ENCODE results near the gene CELF4.
A peak's percentile ranks its signal among the peaks of the same experiment; 100 is the strongest.

CELF4 gene

GRCh38 chr18:37238282-37239108, 327.1 kb downstream of the CELF4 start:
- Histone ChIP-seq H3K4me2 (ENCODE audit: low read length) (no peak overlapping the region), H2BK15ac (replicated peaks; ENCODE audit: low read depth) (no peak overlapping the region), H3K36me3 (ENCODE audit: control insufficient read depth, insufficient read depth, low read length) (no peaks in the 10 kb centered on the region), H2BK120ac (ENCODE audit: low read depth, low read length) (no peak overlapping the region), H3K9ac (ENCODE audit: low read length) (no peak overlapping the region), H3K79me1 (ENCODE audit: low read length) (no peaks in the 10 kb centered on the region), H3K23ac (ENCODE audit: low read length) (no peak overlapping the region), H3K4me1 (ENCODE audit: control insufficient read depth, low read depth, low read length) (no peaks in the 10 kb centered on the region), H3K4me3 (ENCODE audit: low read length) (no peak overlapping the region), H3K79me2 (ENCODE audit: control insufficient read depth, insufficient read depth, low read length) (no peaks in the 10 kb centered on the region), H4K8ac (ENCODE audit: low read depth, low read length) (no peak overlapping the region), H4K5ac (ENCODE audit: low read length) (no peak overlapping the region), H3K27ac (ENCODE audit: low read depth, low read length) (no peak overlapping the region), H2BK5ac (ENCODE audit: low read length) (no peak overlapping the region), H3K27me3 (ENCODE audit: insufficient read depth, low read length, poor library complexity) (no peaks in the 10 kb centered on the region), H3K56ac (ENCODE audit: low read length) (no peak overlapping the region), H3K4ac (ENCODE audit: low read depth, low read length) (no peak overlapping the region), H3K18ac (ENCODE audit: low read length) (no peak overlapping the region), H2AK5ac (ENCODE audit: low read length) (no peak overlapping the region)
- WGBS (ENCODE audit: extremely low coverage, insufficient coverage, low lambda C conversion rate) = no CpG with 5 or more reads among the region's 6 CpGs
- DNase-seq = peak; percentile 8

GRCh38 chr18:37235583-37235982, 330.0 kb downstream of the CELF4 start:
- no peak overlapping the region for H3K23ac ChIP-seq (ENCODE audit: low read length)
- H3K4me2 ChIP-seq (ENCODE audit: low read length) = no peak overlapping the region
- no peak overlapping the region for H2BK5ac ChIP-seq (ENCODE audit: low read length)
- H4K5ac ChIP-seq (ENCODE audit: low read length) = no peak overlapping the region
- no peaks in the 10 kb centered on the region for H3K27me3 ChIP-seq (ENCODE audit: insufficient read depth, low read length, poor library complexity)
- H2BK15ac ChIP-seq (replicated peaks; ENCODE audit: low read depth) = no peak overlapping the region
- no peaks in the 10 kb centered on the region for H3K36me3 ChIP-seq (ENCODE audit: control insufficient read depth, insufficient read depth, low read length)
- H3K79me2 ChIP-seq (ENCODE audit: control insufficient read depth, insufficient read depth, low read length) = no peaks in the 10 kb centered on the region
- no peak overlapping the region for H3K4me3 ChIP-seq (ENCODE audit: low read length)
- no peak overlapping the region for H3K56ac ChIP-seq (ENCODE audit: low read length)
- no peak for DNase-seq
- no peak overlapping the region for H4K8ac ChIP-seq (ENCODE audit: low read depth, low read length)
- no peak overlapping the region for H3K27ac ChIP-seq (ENCODE audit: low read depth, low read length)
- no peak overlapping the region for H2AK5ac ChIP-seq (ENCODE audit: low read length)
- no peak overlapping the region for H3K4ac ChIP-seq (ENCODE audit: low read depth, low read length)
- no peak overlapping the region for H2BK120ac ChIP-seq (ENCODE audit: low read depth, low read length)
- no peak overlapping the region for H3K9ac ChIP-seq (ENCODE audit: low read length)
- no CpG with 5 or more reads among the region's 2 CpGs for WGBS (ENCODE audit: extremely low coverage, insufficient coverage, low lambda C conversion rate)
- H3K18ac ChIP-seq (ENCODE audit: low read length) = no peak overlapping the region
- no peaks in the 10 kb centered on the region for H3K4me1 ChIP-seq (ENCODE audit: control insufficient read depth, low read depth, low read length)
- H3K79me1 ChIP-seq (ENCODE audit: low read length) = no peaks in the 10 kb centered on the region

- no peak overlapping the region for H3K18ac ChIP-seq (ENCODE audit: low read length)
- no peak overlapping the region for H3K56ac ChIP-seq (ENCODE audit: low read length)
- H3K4ac ChIP-seq (ENCODE audit: low read depth, low read length) = no peak overlapping the region
- H2BK5ac ChIP-seq (ENCODE audit: low read length) = no peak overlapping the region
- H3K79me1 ChIP-seq (ENCODE audit: low read length) = no peaks in the 10 kb centered on the region
- H3K4me1 ChIP-seq (ENCODE audit: control insufficient read depth, low read depth, low read length) = no peaks in the 10 kb centered on the region
- H4K8ac ChIP-seq (ENCODE audit: low read depth, low read length) = no peak overlapping the region
- WGBS (ENCODE audit: extremely low coverage, insufficient coverage, low lambda C conversion rate) = no CpG with 5 or more reads among the region's 3 CpGs
- no peaks in the 10 kb centered on the region for H3K36me3 ChIP-seq (ENCODE audit: control insufficient read depth, insufficient read depth, low read length)
- no peak overlapping the region for H3K9ac ChIP-seq (ENCODE audit: low read length)
- H3K23ac ChIP-seq (ENCODE audit: low read length) = no peak overlapping the region
- H4K5ac ChIP-seq (ENCODE audit: low read length) = no peak overlapping the region
- no peak overlapping the region for H3K4me3 ChIP-seq (ENCODE audit: low read length)
- H3K27me3 ChIP-seq (ENCODE audit: insufficient read depth, low read length, poor library complexity) = no peaks in the 10 kb centered on the region
- no peak overlapping the region for H3K4me2 ChIP-seq (ENCODE audit: low read length)
- H3K79me2 ChIP-seq (ENCODE audit: control insufficient read depth, insufficient read depth, low read length) = no peaks in the 10 kb centered on the region
- DNase-seq = no peak
- H2BK120ac ChIP-seq (ENCODE audit: low read depth, low read length) = no peak overlapping the region
- H2BK15ac ChIP-seq (replicated peaks; ENCODE audit: low read depth) = no peak overlapping the region
- no peak overlapping the region for H2AK5ac ChIP-seq (ENCODE audit: low read length)
- H3K27ac ChIP-seq (ENCODE audit: low read depth, low read length) = no peak overlapping the region
Observed at GRCh38 chr18:37231251-37231650, 334.3 kb downstream of the CELF4 start.

- no peak for DNase-seq
- Histone ChIP-seq H3K36me3 (ENCODE audit: control insufficient read depth, insufficient read depth, low read length) (no peaks in the 10 kb centered on the region), H2BK5ac (ENCODE audit: low read length) (no peak overlapping the region), H3K56ac (ENCODE audit: low read length) (no peak overlapping the region), H3K27ac (ENCODE audit: low read depth, low read length) (no peak overlapping the region), H4K8ac (ENCODE audit: low read depth, low read length) (no peak overlapping the region), H3K79me2 (ENCODE audit: control insufficient read depth, insufficient read depth, low read length) (no peaks in the 10 kb centered on the region), H2BK120ac (ENCODE audit: low read depth, low read length) (no peak overlapping the region), H3K27me3 (ENCODE audit: insufficient read depth, low read length, poor library complexity) (no peaks in the 10 kb centered on the region), H4K5ac (ENCODE audit: low read length) (no peak overlapping the region), H3K4me3 (ENCODE audit: low read length) (no peak overlapping the region), H2AK5ac (ENCODE audit: low read length) (no peak overlapping the region), H3K4ac (ENCODE audit: low read depth, low read length) (no peak overlapping the region), H3K23ac (ENCODE audit: low read length) (no peak overlapping the region), H2BK15ac (replicated peaks; ENCODE audit: low read depth) (no peak overlapping the region), H3K4me2 (ENCODE audit: low read length) (no peak overlapping the region), H3K9ac (ENCODE audit: low read length) (no peak overlapping the region), H3K18ac (ENCODE audit: low read length) (no peak overlapping the region), H3K4me1 (ENCODE audit: control insufficient read depth, low read depth, low read length) (no peaks in the 10 kb centered on the region), H3K79me1 (ENCODE audit: low read length) (no peaks in the 10 kb centered on the region)
- WGBS (ENCODE audit: extremely low coverage, insufficient coverage, low lambda C conversion rate) = no CpG with 5 or more reads among the region's 3 CpGs
Observed at GRCh38 chr18:37230768-37231167, 334.8 kb downstream of the CELF4 start.

- Histone ChIP-seq H3K4ac (ENCODE audit: low read depth, low read length) (no peak overlapping the region), H4K8ac (ENCODE audit: low read depth, low read length) (no peak overlapping the region), H3K36me3 (ENCODE audit: control insufficient read depth, insufficient read depth, low read length) (no peaks in the 10 kb centered on the region), H3K79me2 (ENCODE audit: control insufficient read depth, insufficient read depth, low read length) (no peaks in the 10 kb centered on the region), H3K79me1 (ENCODE audit: low read length) (no peaks in the 10 kb centered on the region), H3K27ac (ENCODE audit: low read depth, low read length) (no peak overlapping the region), H3K23ac (ENCODE audit: low read length) (no peak overlapping the region), H3K18ac (ENCODE audit: low read length) (no peak overlapping the region), H3K4me3 (ENCODE audit: low read length) (no peak overlapping the region), H3K4me1 (ENCODE audit: control insufficient read depth, low read depth, low read length) (no peaks in the 10 kb centered on the region), H2BK15ac (replicated peaks; ENCODE audit: low read depth) (no peak overlapping the region), H3K4me2 (ENCODE audit: low read length) (no peak overlapping the region), H4K5ac (ENCODE audit: low read length) (no peak overlapping the region), H3K56ac (ENCODE audit: low read length) (no peak overlapping the region), H2BK120ac (ENCODE audit: low read depth, low read length) (no peak overlapping the region), H2AK5ac (ENCODE audit: low read length) (no peak overlapping the region), H3K27me3 (ENCODE audit: insufficient read depth, low read length, poor library complexity) (no peaks in the 10 kb centered on the region), H2BK5ac (ENCODE audit: low read length) (no peak overlapping the region), H3K9ac (ENCODE audit: low read length) (no peak overlapping the region)
- DNase-seq = no peak
- no CpG with 5 or more reads among the region's 4 CpGs for WGBS (ENCODE audit: extremely low coverage, insufficient coverage, low lambda C conversion rate)
Observed at GRCh38 chr18:37225279-37225678, 340.3 kb downstream of the CELF4 start.

- H3K79me2 ChIP-seq (ENCODE audit: control insufficient read depth, insufficient read depth, low read length) = no peaks in the 10 kb centered on the region
- H2BK120ac ChIP-seq (ENCODE audit: low read depth, low read length) = no peak overlapping the region
- no peak overlapping the region for H4K8ac ChIP-seq (ENCODE audit: low read depth, low read length)
- WGBS (ENCODE audit: extremely low coverage, insufficient coverage, low lambda C conversion rate) = no CpG with 5 or more reads among the region's 5 CpGs
- no peak overlapping the region for H2BK15ac ChIP-seq (replicated peaks; ENCODE audit: low read depth)
- no peak overlapping the region for H2BK5ac ChIP-seq (ENCODE audit: low read length)
- no peak overlapping the region for H2AK5ac ChIP-seq (ENCODE audit: low read length)
- H3K4me3 ChIP-seq (ENCODE audit: low read length) = no peak overlapping the region
- H3K56ac ChIP-seq (ENCODE audit: low read length) = no peak overlapping the region
- no peak overlapping the region for H4K5ac ChIP-seq (ENCODE audit: low read length)
- no peak overlapping the region for H3K4ac ChIP-seq (ENCODE audit: low read depth, low read length)
- no peak overlapping the region for H3K4me2 ChIP-seq (ENCODE audit: low read length)
- H3K79me1 ChIP-seq (ENCODE audit: low read length) = no peaks in the 10 kb centered on the region
- H3K4me1 ChIP-seq (ENCODE audit: control insufficient read depth, low read depth, low read length) = no peaks in the 10 kb centered on the region
- H3K27me3 ChIP-seq (ENCODE audit: insufficient read depth, low read length, poor library complexity) = no peaks in the 10 kb centered on the region
- H3K18ac ChIP-seq (ENCODE audit: low read length) = no peak overlapping the region
- no peak overlapping the region for H3K23ac ChIP-seq (ENCODE audit: low read length)
- H3K27ac ChIP-seq (ENCODE audit: low read depth, low read length) = no peak overlapping the region
- DNase-seq = peak; percentile 47
- no peaks in the 10 kb centered on the region for H3K36me3 ChIP-seq (ENCODE audit: control insufficient read depth, insufficient read depth, low read length)
- no peak overlapping the region for H3K9ac ChIP-seq (ENCODE audit: low read length)
Observed at GRCh38 chr18:37222999-37223378, 342.6 kb downstream of the CELF4 start.
